Myocyte (in vitro differentiated cells): Measurements from ENCODE around the gene LRRC49. TPM values are rescaled to one million over a fixed set of nuclear protein-coding genes. Genes with fewer than 3 reads are reported as not detected.

Experiments
- DNase-seq: peaks from one replicate; pipeline ENCODE4 v3.0.0-alpha.2; 2012; ENCODE audit warnings: low read depth
- total RNA-seq: library from RNA; depleted of rRNA; stranded (reverse); fragments of >200 nt; gene quantifications from 2 replicates; pipeline ENCODE4 v1.2.3, GENCODE V29; 2014

The LRRC49 gene
- total RNA-seq, 1 donor from 2014 or later: 4.0 TPM

DNA sequence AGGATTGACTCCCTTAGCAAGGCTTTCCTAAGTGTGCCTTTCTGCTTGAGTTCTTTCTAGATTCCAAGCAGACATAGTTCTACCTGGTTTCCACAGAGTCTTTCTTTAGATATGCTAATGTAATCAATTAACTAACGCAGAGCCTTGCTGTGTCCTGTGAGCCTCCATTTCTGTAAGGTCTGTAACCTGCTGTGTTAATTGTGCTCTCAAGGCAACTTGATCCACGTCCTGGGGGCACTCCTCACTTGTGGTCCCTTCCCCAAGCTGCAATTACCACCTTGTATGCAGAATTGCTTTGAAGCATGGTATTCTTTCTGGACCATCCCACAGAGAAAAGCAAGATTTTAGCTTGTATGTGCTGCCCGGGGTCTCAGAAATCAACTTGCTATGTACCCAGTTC lies 193.2 kb downstream of the LRRC49 start:
- no peak for DNase-seq

DNA sequence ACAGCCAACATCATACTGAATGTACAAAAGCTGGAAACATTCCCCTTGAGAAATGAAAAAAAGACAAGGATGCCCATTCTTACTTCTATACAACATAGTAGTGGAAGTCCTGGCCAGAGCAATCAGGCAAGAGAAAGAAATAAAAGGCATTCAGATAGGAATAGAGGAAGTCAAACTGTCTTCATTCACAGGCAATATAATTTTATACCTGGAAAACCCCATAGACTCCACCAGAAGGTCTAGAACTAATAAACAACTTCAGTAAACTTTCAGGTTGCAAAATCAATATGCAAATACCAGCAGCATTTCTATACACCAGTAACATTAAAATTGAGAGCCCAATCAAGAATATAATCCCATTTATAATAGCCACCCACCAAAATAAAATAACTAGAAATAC lies 195.5 kb downstream of the LRRC49 start:
- DNase-seq: no peak

DNA sequence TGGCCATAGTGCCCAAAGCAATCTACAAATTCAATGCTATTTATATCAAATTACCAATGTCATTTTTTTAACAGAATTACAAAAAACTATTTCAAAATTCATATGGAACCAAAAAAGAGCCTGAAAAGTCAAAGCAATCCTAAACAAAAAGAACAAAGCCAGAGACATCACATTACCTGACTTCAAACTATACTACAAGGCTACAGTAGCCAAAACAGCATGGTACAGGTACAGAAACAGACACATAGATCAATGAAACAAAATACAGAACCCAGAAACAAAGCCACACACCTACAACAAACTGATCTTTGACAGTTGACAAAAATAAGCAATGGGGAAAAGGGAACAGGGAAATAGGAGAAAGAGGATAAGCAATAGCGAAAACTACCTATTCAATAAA lies 196.1 kb downstream of the LRRC49 start:
- no peak for DNase-seq

DNA sequence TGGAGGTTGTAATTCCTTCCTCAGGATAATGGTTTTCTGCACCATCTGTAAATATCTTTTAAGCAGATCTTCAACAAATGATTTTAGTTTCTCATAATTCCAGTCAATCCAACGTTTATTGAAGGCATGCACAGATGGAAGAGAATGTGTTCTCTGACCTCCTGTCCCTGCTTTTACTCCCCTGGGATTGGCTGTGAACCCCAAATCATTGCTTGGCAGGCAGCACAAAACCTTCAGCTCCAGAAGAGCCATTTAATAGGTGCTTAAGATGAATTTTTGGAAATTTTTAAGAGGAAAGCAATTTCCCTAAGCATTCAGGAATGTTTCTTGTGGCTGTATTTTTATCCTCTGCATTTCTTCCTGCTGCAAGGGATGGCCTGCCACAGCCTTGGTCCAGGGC lies 197.2 kb downstream of the LRRC49 start:
- no peak for DNase-seq

DNA sequence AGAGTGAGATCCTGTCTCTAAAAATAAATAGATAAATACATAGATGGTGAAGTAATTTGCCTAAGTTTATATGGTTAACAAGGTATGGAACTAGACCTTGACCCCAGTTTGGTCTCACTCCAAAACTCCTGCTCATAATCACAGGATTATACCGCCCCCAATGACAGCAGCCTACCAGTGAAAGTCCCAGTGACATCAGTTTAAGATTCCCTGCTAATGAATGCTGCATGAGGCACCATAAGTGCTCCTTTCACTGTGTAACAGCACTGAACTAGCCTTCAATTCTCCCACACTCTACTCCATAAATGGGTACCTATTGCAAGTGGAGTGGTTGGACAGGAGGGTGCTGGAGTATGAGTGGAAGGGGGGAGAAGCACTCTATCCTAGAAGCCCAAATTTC lies 199.0 kb downstream of the LRRC49 start:
- no peak for DNase-seq

DNA sequence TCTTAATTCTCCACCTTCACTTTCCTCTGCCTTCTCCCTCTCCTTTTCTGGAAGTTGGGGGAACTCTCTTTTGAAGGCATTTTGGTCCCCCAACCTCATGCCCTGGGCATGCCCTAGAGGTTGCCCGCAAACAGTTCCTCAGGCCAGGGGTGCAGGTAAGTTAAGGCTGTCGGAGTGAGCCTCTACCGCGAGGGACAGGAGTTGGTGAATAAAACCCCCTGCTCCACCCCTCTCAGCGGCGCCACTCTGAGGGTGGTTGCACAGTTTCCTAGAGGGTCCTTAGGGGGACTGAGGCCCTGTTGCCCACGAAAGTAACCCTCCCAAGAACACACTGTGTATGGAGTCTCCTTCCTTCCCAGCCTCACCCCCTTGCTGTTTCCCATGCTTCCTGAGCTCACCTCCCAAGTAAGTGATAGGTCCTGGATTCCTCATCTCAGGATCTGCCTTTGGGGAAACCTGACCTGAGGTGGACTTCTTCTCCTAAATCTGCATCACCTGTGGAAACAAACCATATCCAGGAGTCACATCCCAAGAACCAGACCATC lies 199.5 kb downstream of the LRRC49 start:
- DNase-seq: no peak

DNA sequence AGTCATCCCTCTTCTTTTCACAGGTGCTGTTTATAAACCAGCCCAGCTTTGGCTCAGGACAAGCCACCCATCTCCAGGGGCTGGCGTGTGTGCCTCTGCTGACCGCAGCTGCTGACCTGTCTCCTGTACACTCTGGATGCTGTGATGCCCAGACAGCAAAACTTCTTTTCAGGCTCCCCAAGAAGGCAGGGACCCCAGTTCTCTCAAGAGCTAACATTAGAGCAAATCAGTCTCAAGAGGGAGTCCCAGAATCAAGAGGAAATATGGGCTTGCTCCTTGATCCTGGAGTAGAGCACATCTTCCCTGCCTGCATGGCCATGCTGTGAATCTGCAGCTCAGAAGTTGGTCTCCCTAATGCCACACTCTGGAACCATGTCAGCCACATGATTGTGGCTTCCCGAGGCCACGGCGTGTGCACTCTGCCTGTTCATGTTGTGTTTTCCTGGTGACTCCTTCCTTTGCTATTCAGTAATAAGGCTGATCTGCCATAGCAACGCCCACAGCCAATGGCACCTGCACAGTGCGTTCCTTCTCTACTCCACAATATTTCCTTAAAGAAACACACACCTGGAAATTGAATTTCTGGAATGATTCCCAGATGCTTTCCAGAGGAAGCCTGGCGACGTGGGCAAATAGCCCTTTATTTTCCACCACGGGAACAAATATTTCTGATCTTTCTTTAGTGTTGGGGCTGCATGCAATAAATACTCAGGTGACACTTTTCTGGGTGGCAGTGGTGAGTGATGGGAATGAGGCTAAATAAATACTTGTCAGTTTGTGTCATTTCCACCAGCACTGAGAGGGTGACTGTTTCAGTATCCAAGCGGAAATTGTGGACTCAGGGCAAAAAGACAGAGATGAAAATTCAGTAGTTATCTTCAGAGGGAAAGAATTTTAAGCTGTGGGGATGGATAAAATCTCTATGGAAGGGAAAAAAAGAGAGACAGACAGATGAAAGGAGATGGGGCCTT lies 200.7 kb downstream of the LRRC49 start:
- DNase-seq: peak; percentile 92

DNA sequence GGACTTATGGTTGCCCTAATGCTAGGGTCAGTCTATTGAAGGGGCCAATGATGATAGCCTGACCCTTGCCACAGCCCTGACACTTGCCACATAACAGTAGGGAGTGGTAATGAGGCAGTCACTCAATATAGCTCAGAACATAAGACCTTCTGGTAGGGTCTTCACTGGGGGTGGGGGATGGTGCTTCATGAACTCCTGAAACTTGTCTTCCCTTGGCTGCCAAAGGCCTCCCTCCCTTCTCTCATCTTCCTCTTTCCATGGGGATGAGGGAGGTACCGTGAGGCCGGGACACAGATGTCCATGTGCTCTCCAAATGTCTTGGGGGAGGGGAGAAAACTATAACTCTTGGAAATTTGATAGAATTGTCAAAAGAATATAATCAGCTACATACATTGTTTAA lies 201.5 kb downstream of the LRRC49 start:
- no peak for DNase-seq

DNA sequence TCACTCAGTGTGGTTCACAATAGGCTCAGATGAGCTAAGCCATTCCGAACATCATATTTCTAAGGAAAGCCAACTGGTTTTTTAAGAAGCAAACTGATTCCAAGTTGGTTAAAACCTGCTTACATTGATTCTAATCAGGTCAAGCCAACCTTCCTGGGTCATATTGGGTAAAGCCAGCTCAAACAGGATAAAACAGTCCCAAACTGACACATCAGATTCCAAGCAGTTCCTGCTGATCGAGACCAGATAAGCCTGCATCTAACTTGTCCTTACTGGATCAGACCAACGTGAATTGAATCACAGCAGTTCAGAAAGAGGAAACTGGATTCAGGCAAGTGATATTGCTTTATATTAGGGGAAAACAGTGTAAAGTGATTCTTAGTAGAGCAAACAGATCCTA lies 204.1 kb downstream of the LRRC49 start:
- DNase-seq: no peak

DNA sequence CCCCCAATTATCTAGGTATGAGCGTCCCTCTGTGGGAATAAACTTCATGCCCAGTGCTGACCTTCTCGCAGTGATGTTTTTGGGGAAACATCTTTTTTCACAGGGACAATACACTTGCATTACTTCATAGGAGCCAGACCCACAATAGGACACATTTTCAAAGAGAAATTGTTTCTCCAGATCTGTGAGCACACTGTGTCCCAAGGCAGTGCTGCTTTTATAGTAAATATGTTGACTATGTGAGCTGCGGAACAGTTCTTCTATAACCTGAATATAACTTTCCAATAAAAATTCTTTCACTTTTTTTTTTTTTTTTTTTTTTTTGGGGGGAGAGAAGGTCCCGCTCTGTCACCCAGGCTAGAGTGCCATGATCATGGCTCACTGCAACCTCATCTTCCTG lies 205.3 kb downstream of the LRRC49 start:
- no peak for DNase-seq

DNA sequence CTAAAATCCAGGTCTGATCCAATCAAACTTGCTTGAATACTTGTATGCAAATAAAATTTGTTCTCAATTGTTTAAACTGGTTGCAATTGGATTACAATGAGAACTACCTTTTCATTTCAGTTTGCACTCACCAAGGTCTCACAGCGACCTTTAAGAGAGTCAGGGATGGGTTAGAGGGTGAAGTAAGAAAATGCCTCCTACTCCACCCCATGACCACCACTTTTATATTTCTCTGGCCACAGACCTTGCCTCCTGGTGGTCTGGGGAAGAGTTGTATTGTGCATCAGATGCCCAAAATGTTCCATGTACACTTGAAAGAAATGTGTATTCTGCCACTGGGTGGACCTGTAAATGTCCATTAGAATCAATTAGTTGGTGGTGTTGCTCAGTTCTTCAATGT lies 206.3 kb downstream of the LRRC49 start:
- DNase-seq: no peak

Other genes with a start within 250 kb of the LRRC49 start
- 31.5 and 45.4 TPM in 2 replicates for gene UACA, start 129.3 kb upstream of the LRRC49 start, total RNA-seq
- 20.6 and 44.4 TPM in 2 replicates for gene LARP6, start 38.7 kb upstream of the LRRC49 start, total RNA-seq
- 1.8 and 2.7 TPM in 2 replicates for gene THAP10, start 393 bp upstream of the LRRC49 start, total RNA-seq
- gene THSD4, start 222.6 kb downstream of the LRRC49 start, total RNA-seq: 1.6 and 2.7 TPM in 2 replicates